CD4-positive, alpha-beta memory T cell (primary cell): ENCODE data around the gene FBXW5. TPM values are rescaled to one million over a fixed set of nuclear protein-coding genes. Genes with fewer than 3 reads are reported as not detected.
A peak's percentile ranks its signal among the peaks of the same experiment; 100 is the strongest.

Experiments used
- CTCF ChIA-PET: fragments of 350-600 bp; sonication (Branson Sonifier 250); formaldehyde crosslinking; loops from one replicate; lab custom pipeline; 2021; ENCODE audit warnings: inconsistent platforms; ENCODE audit not compliant: partially characterized antibody; lab: Charles Lee
- POLR2A ChIA-PET: fragments of 350-600 bp; sonication (Branson Sonifier 250); formaldehyde crosslinking; loops from one replicate; lab custom pipeline; 2021; ENCODE audit not compliant: partially characterized antibody; lab: Charles Lee
- DNase-seq, 5 donors: peaks; one replicate each; pipeline versions ENCODE4 v3.0.0 to v3.0.0-alpha.2; 2020 to 2022; ENCODE audit warnings: mixed read lengths in 1 of 5
- H3K27ac ChIP-seq: one replicate; pipeline ENCODE4 v1.7.0; 2013; ENCODE audit warnings: low read depth, low read length
- H3K27me3 ChIP-seq: 2 replicates; pipeline ENCODE4 v1.7.0; 2013; ENCODE audit warnings: mild to moderate bottlenecking, low read length, moderate library complexity; ENCODE audit not compliant: insufficient read depth
- H3K36me3 ChIP-seq: 2 replicates; pipeline ENCODE4 v1.7.0; 2013; ENCODE audit warnings: mild to moderate bottlenecking, low read length, moderate library complexity; ENCODE audit not compliant: insufficient read depth
- H3K4me1 ChIP-seq: 2 replicates; pipeline ENCODE4 v1.7.0; 2013; ENCODE audit warnings: mild to moderate bottlenecking, low read length, moderate library complexity; ENCODE audit not compliant: insufficient read depth
- H3K4me3 ChIP-seq, 2 donors: one replicate each; pipeline ENCODE4 v1.7.0; 2013; ENCODE audit warnings: low read length in 2 of 2, mild to moderate bottlenecking in 1 of 2
- H3K9me3 ChIP-seq, 2 donors: one replicate each; pipeline ENCODE4 v1.7.0; 2013; ENCODE audit warnings: low read length in 2 of 2, control low read depth in 1 of 2; ENCODE audit not compliant: control insufficient read depth in 1 of 2
- H3K27ac Mint-ChIP-seq, 7 donors: one replicate each; pipeline ENCODE4 v1.8.0; 2020 to 2021; ENCODE audit warnings: mixed read lengths in 7 of 7, mild to moderate bottlenecking in 6 of 7, inconsistent platforms in 3 of 7, moderate library complexity in 3 of 7
- H3K27me3 Mint-ChIP-seq, 2 donors: one replicate each; pipeline ENCODE4 v1.8.0; 2020 to 2021; ENCODE audit warnings: mixed read lengths in 2 of 2
- H3K36me3 Mint-ChIP-seq, 2 donors: one replicate each; pipeline ENCODE4 v1.8.0; 2020 to 2021; ENCODE audit warnings: mixed read lengths in 2 of 2, inconsistent platforms in 1 of 2, mild to moderate bottlenecking in 1 of 2
- H3K4me1 Mint-ChIP-seq, 4 donors: one replicate each; pipeline ENCODE4 v1.8.0; 2020 to 2021; ENCODE audit warnings: mixed read lengths in 4 of 4, mild to moderate bottlenecking in 1 of 4
- H3K4me3 Mint-ChIP-seq, 8 donors: one replicate each; pipeline ENCODE4 v1.8.0; 2020 to 2021; ENCODE audit warnings: mixed read lengths in 8 of 8, mild to moderate bottlenecking in 7 of 8, moderate library complexity in 6 of 8, inconsistent platforms in 3 of 8
- H3K9me3 Mint-ChIP-seq, 8 donors: one replicate each; pipeline ENCODE4 v1.8.0; 2020 to 2021; ENCODE audit warnings: mixed read lengths in 8 of 8, mild to moderate bottlenecking in 5 of 8, inconsistent platforms in 3 of 8, moderate library complexity in 1 of 8
- intact Hi-C: fragments of 100-400 bp; cut with micrococcal nuclease; formaldehyde crosslinking; loops from one replicate; pipeline ENCODE4 v1.15.1; 2023
- polyA plus RNA-seq, 2 donors: library from polyadenylated mRNA; unstranded; fragments of 300-500 nt; fragmentation: Illumina TruSeq; gene quantifications; one replicate each; pipeline ENCODE4 v1.2.3, GENCODE V29; 2021
- total RNA-seq, 2 experiments: library from RNA; stranded (reverse); gene quantifications; one replicate each; pipeline ENCODE4 v1.2.3, GENCODE V29; 2021

FBXW5 gene
- total and polyA plus RNA-seq, 4 experiments from 2014 or later, result 98.6 to 160 (median 122) TPM

DNA sequence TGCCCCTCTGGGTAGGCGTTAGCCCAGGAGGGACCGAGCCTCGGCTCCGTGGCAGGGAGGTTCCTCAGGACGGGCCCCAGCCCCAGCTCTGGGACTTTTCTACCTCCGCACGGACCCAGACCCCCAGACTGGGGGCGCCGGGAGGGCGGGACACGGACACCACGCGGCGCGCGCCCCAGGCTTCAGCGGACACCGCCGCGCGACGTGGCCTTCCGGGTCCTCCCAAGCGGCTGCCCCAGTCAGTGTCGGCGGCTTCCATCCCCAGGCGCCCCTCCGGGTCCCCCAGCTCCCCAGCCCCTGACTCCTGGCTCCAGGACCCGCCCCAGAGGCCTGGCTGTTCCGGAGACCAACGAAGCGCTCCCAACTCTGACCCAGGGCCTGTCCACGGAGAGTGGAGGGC, 41.3 kb upstream of the FBXW5 start:
- intact Hi-C loops, result no loop called here
- DNase-seq, result no peak
- POLR2A ChIA-PET, result interaction anchor here (1.4 kb wide), 2 partner anchors 10 to 36 kb away, joined by 3 to 6 read pairs; partner anchors contain the start of gene CLIC3
- H3K4me3 Mint-ChIP-seq, result no peak overlapping the region
- H3K27ac Mint-ChIP-seq, result no peak overlapping the region
- Histone ChIP-seq H3K27me3 (peaks cover 5% of the 10 kb centered on the region), H3K36me3 (no peaks in the 10 kb centered on the region), H3K4me3 (no peak overlapping the region), H3K4me1 (peaks cover 2% of the 10 kb centered on the region), H3K9me3 (no peaks in the 10 kb centered on the region), H3K27ac (no peak overlapping the region)
- no peaks in the 10 kb centered on the region for H3K9me3 Mint-ChIP-seq
- H3K36me3 Mint-ChIP-seq, result no peaks in the 10 kb centered on the region
- CTCF ChIA-PET, result interaction anchor here (1.0 kb wide), 1 partner anchor 11 kb away, joined by 3 read pairs; no protein-coding TSS in a partner anchor
- peaks cover 6 to 14% of the 10 kb centered on the region in 2 donors for H3K27me3 Mint-ChIP-seq
- peaks cover 3 to 12% (median 7%) of the 10 kb centered on the region in 4 donors for H3K4me1 Mint-ChIP-seq

DNA sequence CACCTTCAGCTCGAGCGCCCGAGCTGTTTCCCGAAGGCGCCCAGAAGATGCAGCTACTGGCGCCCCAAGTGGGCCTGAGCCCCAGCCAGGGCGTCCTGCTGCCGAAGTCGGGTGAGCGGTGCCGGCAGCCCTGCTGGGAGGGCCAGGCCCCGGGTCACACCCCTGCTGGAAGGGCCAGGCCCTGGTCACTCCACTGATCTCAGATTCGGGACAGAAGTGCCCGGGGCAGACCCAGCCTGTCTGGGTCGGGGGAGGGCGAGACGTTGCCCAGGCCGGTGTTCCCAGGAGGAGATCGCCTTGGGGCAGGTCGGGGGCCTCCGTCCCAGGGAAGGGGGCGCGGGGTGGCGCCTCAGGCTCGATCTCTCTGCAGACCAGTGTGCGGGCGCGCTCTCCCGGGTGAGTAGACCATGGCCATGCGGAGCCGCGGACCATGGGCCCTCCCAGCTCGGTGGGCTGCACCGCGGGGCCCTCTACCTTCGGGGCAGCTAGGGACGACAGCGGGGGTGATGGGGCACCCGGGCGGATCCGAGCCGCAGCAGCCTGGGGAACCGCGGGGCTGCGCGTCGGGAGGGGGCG, 40.6 kb upstream of the FBXW5 start:
- Histone ChIP-seq H3K4me1 (no peaks in the 10 kb centered on the region), H3K4me3 (no peak overlapping the region), H3K27ac (no peak overlapping the region), H3K9me3 (no peaks in the 10 kb centered on the region), H3K27me3 (peaks cover 5% of the 10 kb centered on the region), H3K36me3 (no peaks in the 10 kb centered on the region)
- peaks cover 3 to 8% (median 5%) of the 10 kb centered on the region in 4 donors for H3K4me1 Mint-ChIP-seq
- no peak overlapping the region for H3K4me3 Mint-ChIP-seq
- H3K9me3 Mint-ChIP-seq, result no peaks in the 10 kb centered on the region
- H3K36me3 Mint-ChIP-seq, result no peaks in the 10 kb centered on the region
- no peak for DNase-seq
- intact Hi-C loops, result no loop called here
- ChIA-PET POLR2A (interaction anchor here (0.6 to 1.4 kb wide), 5 partner anchors 10 to 35 kb away, joined by 3 to 6 read pairs (median 3); partner anchors contain the start of gene CLIC3), CTCF (interaction anchor here (0.8 to 1.0 kb wide), 2 partner anchors 11 to 16 kb away, joined by 3 to 4 read pairs; partner anchors contain the start of gene CLIC3)
- peaks cover 6 to 14% of the 10 kb centered on the region in 2 donors for H3K27me3 Mint-ChIP-seq
- no peak overlapping the region for H3K27ac Mint-ChIP-seq

DNA sequence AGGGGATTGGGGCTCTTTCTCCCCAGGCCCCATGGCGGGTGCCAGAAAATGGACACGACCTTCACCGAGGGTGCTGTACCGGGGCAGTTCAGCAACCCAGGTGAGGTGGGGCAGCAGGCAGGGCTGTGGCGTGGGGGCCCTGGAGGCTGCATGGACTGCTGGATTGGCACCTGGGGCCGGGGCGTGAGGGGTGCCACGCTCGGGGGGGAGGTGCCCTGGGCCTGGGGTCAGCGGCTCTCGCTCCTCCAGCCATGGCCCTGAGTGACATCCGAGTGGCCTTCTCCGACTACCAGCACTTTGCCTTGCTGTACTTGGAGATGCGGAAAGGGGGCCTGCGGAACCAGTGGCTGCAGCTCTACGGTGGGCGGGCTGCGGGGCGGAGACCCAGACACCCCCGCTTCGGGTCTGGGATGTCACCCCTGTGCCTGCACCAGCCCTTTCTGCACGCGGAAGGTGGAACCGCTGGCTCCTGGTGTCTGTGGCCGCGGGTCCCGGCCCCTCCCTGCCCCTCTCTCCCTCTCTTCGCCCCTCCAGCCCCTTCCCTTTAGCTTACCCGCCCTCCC, 40.0 kb upstream of the FBXW5 start:
- Histone ChIP-seq H3K27ac (no peak overlapping the region), H3K36me3 (no peaks in the 10 kb centered on the region), H3K9me3 (no peaks in the 10 kb centered on the region), H3K27me3 (peaks cover 5% of the 10 kb centered on the region), H3K4me1 (no peaks in the 10 kb centered on the region), H3K4me3 (no peak overlapping the region)
- Mint-ChIP-seq H3K27ac (no peak overlapping the region), H3K4me1 (peaks cover 3 to 8% (median 5%) of the 10 kb centered on the region in 4 donors), H3K36me3 (no peaks in the 10 kb centered on the region), H3K9me3 (no peaks in the 10 kb centered on the region), H3K27me3 (peaks cover 6 to 13% of the 10 kb centered on the region in 2 donors), H3K4me3 (no peak overlapping the region)
- DNase-seq, result no peak
- POLR2A ChIA-PET, result interaction anchor here (0.6 to 1.4 kb wide), 5 partner anchors 9 to 35 kb away, joined by 3 to 6 read pairs (median 3); partner anchors contain the start of gene CLIC3
- CTCF ChIA-PET, result interaction anchor here (0.8 to 1.0 kb wide), 2 partner anchors 12 to 16 kb away, joined by 3 to 4 read pairs; partner anchors contain the start of gene CLIC3
- intact Hi-C loops, result no loop called here

DNA sequence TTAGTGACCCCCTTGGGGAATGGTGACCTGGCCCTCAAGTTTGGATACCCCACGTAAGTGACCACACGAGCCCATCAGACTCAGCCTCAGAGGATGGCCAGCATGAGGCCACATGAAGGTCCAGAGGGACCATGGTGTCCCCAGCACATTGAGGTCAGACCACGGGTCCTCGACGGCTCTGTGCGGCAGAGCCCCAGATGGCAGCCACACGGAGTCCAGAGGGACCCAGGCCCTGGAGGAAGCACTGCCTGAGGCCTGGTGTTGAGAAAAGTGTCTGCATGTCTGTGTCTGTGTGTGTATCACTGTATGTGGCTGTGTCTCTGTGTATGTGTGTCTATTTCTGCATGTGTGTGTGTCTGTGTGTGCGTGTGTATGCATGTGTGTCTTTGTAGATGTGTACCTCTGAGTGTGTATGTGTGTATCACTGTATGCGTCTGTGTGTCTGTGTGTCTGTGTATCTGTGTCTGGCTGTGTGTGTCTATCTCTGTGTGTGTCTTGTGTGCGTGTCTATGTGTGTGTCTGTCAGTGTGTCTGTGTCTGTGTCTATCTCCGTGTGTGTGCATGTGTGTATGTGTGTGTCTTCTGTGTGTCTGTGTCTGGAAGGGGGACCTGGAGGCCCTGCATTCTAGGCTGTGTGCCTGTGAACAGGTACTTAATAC, 39.2 kb upstream of the FBXW5 start:
- DNase-seq, result no peak
- Mint-ChIP-seq H3K36me3 (no peaks in the 10 kb centered on the region), H3K4me3 (peak overlapping the region in 4 of 8 donors; percentile 8 to 47 (median 27)), H3K4me1 (peaks cover 3 to 8% (median 5%) of the 10 kb centered on the region in 4 donors), H3K27me3 (peaks cover 6 to 13% of the 10 kb centered on the region in 2 donors), H3K9me3 (no peaks in the 10 kb centered on the region), H3K27ac (peak overlapping the region in 1 of 7 donors; percentile 14)
- no peaks in the 10 kb centered on the region for H3K36me3 ChIP-seq
- CTCF ChIA-PET, result no interaction called here
- no peak overlapping the region for H3K27ac ChIP-seq
- intact Hi-C loops, result no loop called here
- POLR2A ChIA-PET, result interaction anchor here (6.3 kb wide), 1 partner anchor 10 kb away, joined by 57 read pairs; the partner anchor contains the start of genes CLIC3 and PAXX
- no peak overlapping the region for H3K4me3 ChIP-seq
- peaks cover 5% of the 10 kb centered on the region for H3K27me3 ChIP-seq
- H3K4me1 ChIP-seq, result no peaks in the 10 kb centered on the region
- no peaks in the 10 kb centered on the region for H3K9me3 ChIP-seq

DNA sequence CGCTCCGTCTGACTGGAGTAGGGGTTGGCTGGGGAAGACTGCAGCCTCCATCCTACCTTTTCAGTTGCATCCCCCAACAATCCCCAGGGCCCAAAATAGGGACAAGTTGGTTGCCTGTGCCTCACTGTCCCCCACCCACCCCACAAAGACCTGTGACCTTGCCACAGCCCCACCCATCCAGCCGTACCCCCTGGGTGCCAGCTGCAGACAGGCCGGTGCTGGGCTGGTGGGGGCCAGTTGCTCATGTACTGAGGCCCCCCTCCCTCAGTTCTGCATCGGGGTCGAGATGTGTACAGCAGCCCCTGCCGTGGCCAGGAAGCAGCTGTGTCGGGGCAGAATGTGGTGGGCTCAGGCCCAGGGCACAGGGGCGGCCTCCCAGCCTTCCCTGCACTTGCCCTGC, 38.6 kb upstream of the FBXW5 start:
- no peak overlapping the region for H3K27ac ChIP-seq
- intact Hi-C loops, result no loop called here
- H3K27ac Mint-ChIP-seq, result no peak overlapping the region
- no peaks in the 10 kb centered on the region for H3K4me1 ChIP-seq
- peak overlapping the region in 1 of 8 donors; percentile 20 for H3K4me3 Mint-ChIP-seq
- H3K27me3 ChIP-seq, result peaks cover 5% of the 10 kb centered on the region
- no peak overlapping the region for H3K4me3 ChIP-seq
- DNase-seq, result no peak
- H3K36me3 ChIP-seq, result no peaks in the 10 kb centered on the region
- ChIA-PET CTCF (no interaction called here), POLR2A (interaction anchor here (6.3 kb wide), 1 partner anchor 11 kb away, joined by 57 read pairs; the partner anchor contains the start of genes CLIC3 and PAXX)
- H3K27me3 Mint-ChIP-seq, result peaks cover 6 to 13% of the 10 kb centered on the region in 2 donors
- H3K9me3 Mint-ChIP-seq, result no peaks in the 10 kb centered on the region
- no peaks in the 10 kb centered on the region for H3K9me3 ChIP-seq
- no peaks in the 10 kb centered on the region for H3K36me3 Mint-ChIP-seq
- H3K4me1 Mint-ChIP-seq, result peaks cover 3 to 8% (median 5%) of the 10 kb centered on the region in 4 donors

DNA sequence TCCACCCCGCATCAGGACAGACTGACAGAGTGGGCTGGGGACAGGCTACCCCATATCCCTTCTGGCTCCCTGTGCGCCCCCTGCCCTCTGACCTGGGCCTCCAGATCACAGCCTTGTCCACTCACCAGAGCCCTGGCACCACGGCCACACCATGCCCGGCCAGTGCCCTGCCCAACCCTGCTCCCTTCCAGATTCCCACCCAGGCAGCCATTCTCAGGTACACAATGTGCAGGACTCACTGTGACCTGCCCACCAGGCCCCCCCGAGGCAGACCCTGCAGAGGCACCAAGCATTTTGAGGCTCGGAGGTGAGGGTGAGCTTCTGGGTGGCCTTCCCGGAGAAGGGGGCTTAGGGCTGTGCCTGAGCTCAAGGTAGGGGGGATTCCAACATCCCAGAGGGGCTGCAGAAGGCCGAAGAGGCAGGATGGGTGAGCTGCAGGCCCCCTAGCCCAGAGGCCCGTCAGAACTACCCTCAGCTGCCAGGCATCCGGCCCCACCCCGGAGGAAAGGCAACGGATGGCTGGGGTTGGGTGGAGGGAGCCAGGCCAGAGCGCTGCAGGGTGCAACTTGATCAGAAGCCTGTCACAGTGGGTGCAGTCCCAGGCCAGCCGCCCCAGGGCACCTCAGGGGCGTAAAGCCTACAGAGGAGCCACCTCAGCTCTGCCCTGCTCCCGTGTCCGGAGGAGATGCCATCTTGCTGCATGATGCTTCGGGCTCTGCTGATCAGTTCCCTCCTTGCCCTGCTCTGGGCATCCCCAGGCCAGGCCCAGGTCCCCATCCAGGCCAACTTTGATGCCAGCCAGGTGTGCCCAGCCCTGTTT, 37.9 kb upstream of the FBXW5 start, which contains the start of gene LCNL1:
Gene LCNL1 (plus strand): TSS at position 762 of the 820 bp plus-strand sequence. CDS start 594 bp downstream, outside the sequence.
- H3K36me3 ChIP-seq, result no peaks in the 10 kb centered on the region
- H3K4me1 Mint-ChIP-seq, result peaks cover 3 to 8% (median 5%) of the 10 kb centered on the region in 4 donors
- H3K4me3 ChIP-seq, result no peak within 1 kb of the TSS
- POLR2A ChIA-PET, result interaction anchor here (1.0 to 6.3 kb wide), 3 partner anchors 12 to 38 kb away, joined by 4 to 57 read pairs (median 4); partner anchors contain the start of genes CLIC3, FBXW5 and PAXX
- H3K4me1 ChIP-seq, result peaks cover 4% of the 10 kb centered on the region
- peak within 1 kb of the TSS in 1 of 7 donors; percentile 14 for H3K27ac Mint-ChIP-seq
- CTCF ChIA-PET, result interaction anchor here (0.9 to 1.0 kb wide), 2 partner anchors 9 to 46 kb away, joined by 3 read pairs; partner anchors contain the start of gene ABCA2
- peaks cover 6 to 9% of the 10 kb centered on the region in 2 donors for H3K27me3 Mint-ChIP-seq
- H3K27me3 ChIP-seq, result peaks cover 5% of the 10 kb centered on the region
- H3K36me3 Mint-ChIP-seq, result no peaks in the 10 kb centered on the region
- H3K9me3 Mint-ChIP-seq, result no peaks in the 10 kb centered on the region
- no peak for DNase-seq
- H3K4me3 Mint-ChIP-seq, result peak within 1 kb of the TSS in 2 of 8 donors; percentile 32 to 47
- no peaks in the 10 kb centered on the region for H3K9me3 ChIP-seq
- intact Hi-C loops, result no loop called here
- H3K27ac ChIP-seq, result no peak within 1 kb of the TSS
